Measurements from ENCODE around the gene FOXO4. TPM values are rescaled to one million over a fixed set of nuclear protein-coding genes. Genes with fewer than 3 reads are reported as not detected.

The FOXO4 gene
- total and polyA plus RNA-seq, 10 of the 15 experiments (the other 5 are each of a cell fraction or from before 2014, with no cell fraction given) = 0.05 to 6.9 (median 2.3) TPM

GRCh38 chrX:71068044-71068918 is 27.4 kb upstream of the FOXO4 start, which contains the start of gene SNX12 (continued):
- TF ChIP-seq MYB (IDR thresholded peaks at IDR 0.05; ENCODE audit: borderline replicate concordance, low read depth, low read length) = no peak
- peak; percentile 59; the same call in 1 of the 2 replicates for TF ChIP-seq PML (IDR thresholded peaks at IDR 0.05; ENCODE audit: low read length)
- 0 out of 2 replicates have a peak, but pooled peaks have one; percentile 85 for TF ChIP-seq RB1 (IDR thresholded peaks at IDR 0.05; ENCODE audit: borderline replicate concordance)
- TF ChIP-seq KLF5 (IDR thresholded peaks at IDR 0.05; ENCODE audit: partially characterized antibody) = peak; percentile 83
- TF ChIP-seq ETV6 (conservative IDR thresholded peaks at IDR 0.05 in 1 of 2, IDR thresholded peaks at IDR 0.05 in 1 of 2; ENCODE audit: borderline replicate concordance in 1 of 2, low read depth in 1 of 2) = no peak
- TF ChIP-seq, protein P1, sequence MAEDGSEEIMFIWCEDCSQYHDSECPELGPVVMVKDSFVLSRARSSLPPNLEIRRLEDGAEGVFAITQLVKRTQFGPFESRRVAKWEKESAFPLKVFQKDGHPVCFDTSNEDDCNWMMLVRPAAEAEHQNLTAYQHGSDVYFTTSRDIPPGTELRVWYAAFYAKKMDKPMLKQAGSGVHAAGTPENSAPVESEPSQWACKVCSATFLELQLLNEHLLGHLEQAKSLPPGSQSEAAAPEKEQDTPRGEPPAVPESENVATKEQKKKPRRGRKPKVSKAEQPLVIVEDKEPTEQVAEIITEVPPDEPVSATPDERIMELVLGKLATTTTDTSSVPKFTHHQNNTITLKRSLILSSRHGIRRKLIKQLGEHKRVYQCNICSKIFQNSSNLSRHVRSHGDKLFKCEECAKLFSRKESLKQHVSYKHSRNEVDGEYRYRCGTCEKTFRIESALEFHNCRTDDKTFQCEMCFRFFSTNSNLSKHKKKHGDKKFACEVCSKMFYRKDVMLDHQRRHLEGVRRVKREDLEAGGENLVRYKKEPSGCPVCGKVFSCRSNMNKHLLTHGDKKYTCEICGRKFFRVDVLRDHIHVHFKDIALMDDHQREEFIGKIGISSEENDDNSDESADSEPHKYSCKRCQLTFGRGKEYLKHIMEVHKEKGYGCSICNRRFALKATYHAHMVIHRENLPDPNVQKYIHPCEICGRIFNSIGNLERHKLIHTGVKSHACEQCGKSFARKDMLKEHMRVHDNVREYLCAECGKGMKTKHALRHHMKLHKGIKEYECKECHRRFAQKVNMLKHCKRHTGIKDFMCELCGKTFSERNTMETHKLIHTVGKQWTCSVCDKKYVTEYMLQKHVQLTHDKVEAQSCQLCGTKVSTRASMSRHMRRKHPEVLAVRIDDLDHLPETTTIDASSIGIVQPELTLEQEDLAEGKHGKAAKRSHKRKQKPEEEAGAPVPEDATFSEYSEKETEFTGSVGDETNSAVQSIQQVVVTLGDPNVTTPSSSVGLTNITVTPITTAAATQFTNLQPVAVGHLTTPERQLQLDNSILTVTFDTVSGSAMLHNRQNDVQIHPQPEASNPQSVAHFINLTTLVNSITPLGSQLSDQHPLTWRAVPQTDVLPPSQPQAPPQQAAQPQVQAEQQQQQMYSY (CRISPR knock-in tag; IDR thresholded peaks at IDR 0.05) = 0 out of 2 replicates have a peak, but pooled peaks have one; percentile 35
- TF ChIP-seq BCL3 (IDR thresholded peaks at IDR 0.05; ENCODE audit: borderline replicate concordance, insufficient read depth, low read depth, low read length, poor library complexity, severe bottlenecking) = no peak
- TF ChIP-seq RAD51 (IDR thresholded peaks at IDR 0.05) = peak; percentile 59
- peak; percentile 39; the same call in 1 of the 2 replicates for TF ChIP-seq TAF1 (IDR thresholded peaks at IDR 0.05; ENCODE audit: borderline replicate concordance, low read depth, low read length)
- TF ChIP-seq ZNF217 (IDR thresholded peaks at IDR 0.05) = peak; percentile 68; the same call in 1 of the 2 replicates
- TF ChIP-seq, protein P2, sequence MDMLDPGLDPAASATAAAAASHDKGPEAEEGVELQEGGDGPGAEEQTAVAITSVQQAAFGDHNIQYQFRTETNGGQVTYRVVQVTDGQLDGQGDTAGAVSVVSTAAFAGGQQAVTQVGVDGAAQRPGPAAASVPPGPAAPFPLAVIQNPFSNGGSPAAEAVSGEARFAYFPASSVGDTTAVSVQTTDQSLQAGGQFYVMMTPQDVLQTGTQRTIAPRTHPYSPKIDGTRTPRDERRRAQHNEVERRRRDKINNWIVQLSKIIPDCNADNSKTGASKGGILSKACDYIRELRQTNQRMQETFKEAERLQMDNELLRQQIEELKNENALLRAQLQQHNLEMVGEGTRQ (IDR thresholded peaks at IDR 0.05; ENCODE audit: borderline replicate concordance, low read depth, low read length) = no peak
- no peak for TF ChIP-seq MEF2B (IDR thresholded peaks at IDR 0.05; ENCODE audit: partially characterized antibody, poor library complexity, severe bottlenecking)
- peak; percentile 88 for TF ChIP-seq LARP7 (IDR thresholded peaks at IDR 0.05)
- no peak for TF ChIP-seq POU2F2 (IDR thresholded peaks at IDR 0.05; ENCODE audit: borderline replicate concordance, low read depth, low read length)
- TF ChIP-seq TCF3 (IDR thresholded peaks at IDR 0.05; ENCODE audit: borderline replicate concordance, insufficient read depth, low read depth, low read length) = no peak
- TF ChIP-seq, protein P3, sequence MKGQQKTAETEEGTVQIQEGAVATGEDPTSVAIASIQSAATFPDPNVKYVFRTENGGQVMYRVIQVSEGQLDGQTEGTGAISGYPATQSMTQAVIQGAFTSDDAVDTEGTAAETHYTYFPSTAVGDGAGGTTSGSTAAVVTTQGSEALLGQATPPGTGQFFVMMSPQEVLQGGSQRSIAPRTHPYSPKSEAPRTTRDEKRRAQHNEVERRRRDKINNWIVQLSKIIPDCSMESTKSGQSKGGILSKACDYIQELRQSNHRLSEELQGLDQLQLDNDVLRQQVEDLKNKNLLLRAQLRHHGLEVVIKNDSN (IDR thresholded peaks at IDR 0.05; ENCODE audit: borderline replicate concordance, extremely low read length, insufficient read depth, low read depth, low read length) = peak; percentile 42

Measured in GM12878 (cell line).